Neural cell (in vitro differentiated cells): Measurements from ENCODE around the gene SRGAP3. TPM values are rescaled to one million over a fixed set of nuclear protein-coding genes. Genes with fewer than 3 reads are reported as not detected.

Experiments
- H2AFZ ChIP-seq: fragments of 200-600, 300-800 bp; sonication (generic), shearing (Covaris generic); 2 replicates; pipeline ENCODE4 v1.6.0; 2014; ENCODE audit warnings: low read depth, mild to moderate bottlenecking, antibody characterized with exemption, low read length, moderate library complexity
- H3F3A ChIP-seq: fragments of 200-600 bp; shearing (Covaris generic); 2 replicates; pipeline ENCODE4 v1.6.1; 2016; ENCODE audit warnings: mild to moderate bottlenecking, moderate library complexity, mixed read lengths, antibody characterized with exemption, low read length; ENCODE audit not compliant: insufficient read depth, poor library complexity, severe bottlenecking
- H3K27ac ChIP-seq: fragments of 200-600, 300-800 bp; sonication (generic), shearing (Covaris generic); 2 replicates; pipeline ENCODE4 v1.5.1; 2014; ENCODE audit warnings: mild to moderate bottlenecking, low read length, moderate library complexity
- H3K27me3 ChIP-seq: fragments of 300-800, 200-600 bp; sonication (generic), shearing (Covaris generic); 2 replicates; pipeline ENCODE4 v1.6.0; 2014; ENCODE audit warnings: mild to moderate bottlenecking, low read depth, low read length, moderate library complexity; ENCODE audit not compliant: insufficient read depth
- H3K36me3 ChIP-seq: fragments of 300-800, 200-600 bp; sonication (generic), shearing (Covaris generic); 2 replicates; pipeline ENCODE4 v1.5.1; 2014; ENCODE audit warnings: mild to moderate bottlenecking, antibody characterized with exemption, low read length, moderate library complexity; ENCODE audit not compliant: insufficient read depth
- H3K4me2 ChIP-seq: fragments of 300-800, 200-600 bp; sonication (generic), shearing (Covaris generic); 2 replicates; pipeline ENCODE4 v1.6.0; 2014; ENCODE audit warnings: mild to moderate bottlenecking, low read length
- H3K4me3 ChIP-seq: fragments of 300-800, 200-600 bp; sonication (generic), shearing (Covaris generic); 2 replicates; pipeline ENCODE4 v1.5.1; 2014; ENCODE audit warnings: mild to moderate bottlenecking, low read length, moderate library complexity
- H3K79me2 ChIP-seq: fragments of 200-600 bp; shearing (Covaris generic); replicated peaks from 2 replicates; pipeline ENCODE4 v1.6.0; 2014; ENCODE audit warnings: mild to moderate bottlenecking, low read length, moderate library complexity; ENCODE audit not compliant: insufficient read depth
- H3K9ac ChIP-seq: fragments of 300-800, 200-600 bp; sonication (generic), shearing (Covaris generic); 2 replicates; pipeline ENCODE4 v1.6.1; 2016; ENCODE audit warnings: mild to moderate bottlenecking, low read length, mixed read lengths
- H3K9me2 ChIP-seq: fragments of 200-600 bp; shearing (Covaris generic); 2 replicates; pipeline ENCODE4 v1.6.1; 2016; ENCODE audit warnings: mild to moderate bottlenecking, low read length, mixed read lengths; ENCODE audit not compliant: insufficient read depth
- H3K9me3 ChIP-seq: fragments of 200-600, 300-800 bp; sonication (generic), shearing (Covaris generic); 2 replicates; pipeline ENCODE4 v1.6.1; 2016; ENCODE audit warnings: mild to moderate bottlenecking, mixed run types, low read length, moderate library complexity, mixed read lengths
- H4K20me1 ChIP-seq: fragments of 200-600 bp; shearing (Covaris generic); 2 replicates; pipeline ENCODE4 v1.6.1; 2016; ENCODE audit warnings: mild to moderate bottlenecking, mixed run types; ENCODE audit not compliant: insufficient read depth
- CTCF ChIP-seq: fragments of 450-650 bp; IDR thresholded peaks from 2 replicates; pipeline ENCODE4 v1.5.1; 2014; ENCODE audit warnings: antibody characterized with exemption, mild to moderate bottlenecking, moderate library complexity; ENCODE audit not compliant: poor library complexity, severe bottlenecking
- EP300 ChIP-seq: fragments of 450-650 bp; conservative IDR thresholded peaks from 2 replicates; pipeline ENCODE4 v1.6.1; 2014; ENCODE audit warnings: antibody characterized with exemption, mild to moderate bottlenecking, moderate library complexity; ENCODE audit not compliant: poor library complexity, severe bottlenecking
- EZH2 ChIP-seq: fragments of 200-600, 300-800 bp; shearing (Covaris generic), sonication (generic); IDR thresholded peaks from 2 replicates; pipeline ENCODE4 v1.6.1; 2014; ENCODE audit warnings: antibody characterized with exemption, low read length, borderline replicate concordance, mild to moderate bottlenecking; ENCODE audit not compliant: insufficient read depth, poor library complexity, severe bottlenecking
- MXI1 ChIP-seq: fragments of 450-650 bp; conservative IDR thresholded peaks from 2 replicates; pipeline ENCODE4 v1.6.1; 2014; ENCODE audit warnings: antibody characterized with exemption, mild to moderate bottlenecking; ENCODE audit not compliant: poor library complexity, severe bottlenecking
- POLR2AphosphoS5 ChIP-seq: IDR thresholded peaks from 2 replicates; pipeline ENCODE4 v1.6.1; 2012
- RAD21 ChIP-seq: fragments of 450-650 bp; conservative IDR thresholded peaks from 2 replicates; pipeline ENCODE4 v1.6.1; 2014; ENCODE audit warnings: antibody characterized with exemption, mild to moderate bottlenecking, moderate library complexity
- REST ChIP-seq: IDR thresholded peaks from 2 replicates; pipeline ENCODE4 v1.6.1; 2012; ENCODE audit warnings: borderline replicate concordance
- SMC3 ChIP-seq: fragments of 450-650 bp; conservative IDR thresholded peaks from 2 replicates; pipeline ENCODE4 v1.6.1; 2014; ENCODE audit warnings: antibody characterized with exemption, mild to moderate bottlenecking, moderate library complexity; ENCODE audit not compliant: poor library complexity
- TAF1 ChIP-seq: IDR thresholded peaks from 2 replicates; pipeline ENCODE4 v1.6.1; 2012; ENCODE audit warnings: low read depth
- polyA plus RNA-seq: library from polyadenylated mRNA; depleted of rRNA; stranded (reverse); fragments of >200 nt; gene quantifications from 2 replicates; pipeline ENCODE4 v1.2.3, GENCODE V29; 2014

Gene SRGAP3
- polyA plus RNA-seq, 1 donor from 2014 or later = 31.5 TPM

GRCh38 chr3:9208605-9209152, 40.8 kb downstream of the SRGAP3 start:
- TF ChIP-seq CTCF (no peak), TAF1 (no peak), MXI1 (no peak), EZH2 (no peak), SMC3 (no peak), EP300 (no peak), RAD21 (no peak), REST (no peak), POLR2AphosphoS5 (no peak)

GRCh38 chr3:9207116-9207763, 42.2 kb downstream of the SRGAP3 start:
- no peaks in the 10 kb centered on the region for H3K9me2 ChIP-seq
- H3K27ac ChIP-seq = no peak overlapping the region
- no peak overlapping the region for H3K9ac ChIP-seq
- H3K36me3 ChIP-seq = no peaks in the 10 kb centered on the region
- peaks cover 36% of the 10 kb centered on the region for H3K79me2 ChIP-seq
- no peaks in the 10 kb centered on the region for H4K20me1 ChIP-seq
- no peak overlapping the region for H3K4me2 ChIP-seq
- H3K9me3 ChIP-seq = no peaks in the 10 kb centered on the region
- H3K27me3 ChIP-seq = no peaks in the 10 kb centered on the region
- H3K4me3 ChIP-seq = no peak overlapping the region
- no peak overlapping the region for H2AFZ ChIP-seq
- TF ChIP-seq SMC3 (no peak), EP300 (no peak), EZH2 (no peak), POLR2AphosphoS5 (no peak), REST (no peak), MXI1 (no peak), TAF1 (no peak), RAD21 (no peak), CTCF (no peak)
- no peaks in the 10 kb centered on the region for H3F3A ChIP-seq

More at GRCh38 chr3:9208605-9209152, 40.8 kb downstream of the SRGAP3 start:
- Histone ChIP-seq H3F3A (no peaks in the 10 kb centered on the region), H3K9me2 (no peaks in the 10 kb centered on the region), H4K20me1 (no peaks in the 10 kb centered on the region), H3K27me3 (no peaks in the 10 kb centered on the region), H3K4me2 (no peak overlapping the region), H3K27ac (no peak overlapping the region), H3K36me3 (no peaks in the 10 kb centered on the region), H3K79me2 (peaks cover 27% of the 10 kb centered on the region), H3K4me3 (no peak overlapping the region), H2AFZ (no peak overlapping the region), H3K9me3 (no peaks in the 10 kb centered on the region), H3K9ac (no peak overlapping the region)
